Measurements from ENCODE around the gene LTA.

The LTA gene

GRCh38 chr6:31568537-31568961 is 3.5 kb upstream of the LTA start:
- no peaks in the 10 kb centered on the region for H3K36me3 ChIP-seq (ENCODE audit: control insufficient read depth in 5 of 5, insufficient read depth in 5 of 5, low read length in 5 of 5)
- H3K9ac ChIP-seq (ENCODE audit: low read length in 5 of 5): no peak overlapping the region
- H3K4me1 ChIP-seq (ENCODE audit: control insufficient read depth in 5 of 5, insufficient read depth in 5 of 5, low read length in 5 of 5): peaks cover 0 to 11% (median 0%) of the 10 kb centered on the region in 5 donors
- no peak overlapping the region for H3K27ac ChIP-seq (ENCODE audit: low read depth, low read length)
- peaks cover 0 to 2% (median 0%) of the 10 kb centered on the region in 5 donors for H3K27me3 ChIP-seq (ENCODE audit: control insufficient read depth in 5 of 5, insufficient read depth in 4 of 5, low read length in 5 of 5)
- no peak overlapping the region for H3K4me3 ChIP-seq (ENCODE audit: low read depth in 1 of 5, low read length in 5 of 5)
- H3K9me3 ChIP-seq (ENCODE audit: control insufficient read depth in 5 of 5, low read length in 5 of 5): no peaks in the 10 kb centered on the region

GRCh38 chr6:31569861-31570536 is 2.1 kb upstream of the LTA start:
- no peak overlapping the region for H3K27ac ChIP-seq (ENCODE audit: low read depth, low read length)
- peaks cover 0 to 2% (median 0%) of the 10 kb centered on the region in 5 donors for H3K27me3 ChIP-seq (ENCODE audit: control insufficient read depth in 5 of 5, insufficient read depth in 4 of 5, low read length in 5 of 5)
- H3K4me1 ChIP-seq (ENCODE audit: control insufficient read depth in 5 of 5, insufficient read depth in 5 of 5, low read length in 5 of 5): peaks cover 0 to 15% (median 1%) of the 10 kb centered on the region in 5 donors
- no peaks in the 10 kb centered on the region for H3K9me3 ChIP-seq (ENCODE audit: control insufficient read depth in 5 of 5, low read length in 5 of 5)
- no peak overlapping the region for H3K9ac ChIP-seq (ENCODE audit: low read length in 5 of 5)
- H3K4me3 ChIP-seq (ENCODE audit: low read depth in 1 of 5, low read length in 5 of 5): no peak overlapping the region
- H3K36me3 ChIP-seq (ENCODE audit: control insufficient read depth in 5 of 5, insufficient read depth in 5 of 5, low read length in 5 of 5): no peaks in the 10 kb centered on the region

GRCh38 chr6:31573239-31574105 is 1.4 kb downstream of the LTA start:
- H3K27ac ChIP-seq (ENCODE audit: low read depth, low read length): no peak overlapping the region
- H3K4me3 ChIP-seq (ENCODE audit: low read depth in 1 of 5, low read length in 5 of 5): no peak overlapping the region
- H3K9ac ChIP-seq (ENCODE audit: low read length in 5 of 5): no peak overlapping the region
- H3K9me3 ChIP-seq (ENCODE audit: control insufficient read depth in 5 of 5, low read length in 5 of 5): no peaks in the 10 kb centered on the region
- peaks cover 0 to 4% (median 0%) of the 10 kb centered on the region in 5 donors for H3K36me3 ChIP-seq (ENCODE audit: control insufficient read depth in 5 of 5, insufficient read depth in 5 of 5, low read length in 5 of 5)
- peaks cover 0 to 4% (median 0%) of the 10 kb centered on the region in 5 donors for H3K27me3 ChIP-seq (ENCODE audit: control insufficient read depth in 5 of 5, insufficient read depth in 4 of 5, low read length in 5 of 5)
- peaks cover 0 to 27% (median 9%) of the 10 kb centered on the region in 5 donors for H3K4me1 ChIP-seq (ENCODE audit: control insufficient read depth in 5 of 5, insufficient read depth in 5 of 5, low read length in 5 of 5)

- Histone ChIP-seq H3K4me1 (ENCODE audit: control insufficient read depth in 5 of 5, insufficient read depth in 5 of 5, low read length in 5 of 5) (peaks cover 0 to 26% (median 9%) of the 10 kb centered on the region in 5 donors), H3K27ac (ENCODE audit: low read depth, low read length) (peak overlapping the region; percentile 10), H3K9ac (ENCODE audit: low read length in 5 of 5) (no peak overlapping the region), H3K36me3 (ENCODE audit: control insufficient read depth in 5 of 5, insufficient read depth in 5 of 5, low read length in 5 of 5) (peaks cover 0 to 4% (median 0%) of the 10 kb centered on the region in 5 donors), H3K4me3 (ENCODE audit: low read depth in 1 of 5, low read length in 5 of 5) (no peak overlapping the region), H3K9me3 (ENCODE audit: control insufficient read depth in 5 of 5, low read length in 5 of 5) (no peaks in the 10 kb centered on the region), H3K27me3 (ENCODE audit: control insufficient read depth in 5 of 5, insufficient read depth in 4 of 5, low read length in 5 of 5) (peaks cover 0 to 4% (median 0%) of the 10 kb centered on the region in 5 donors)
Observed at GRCh38 chr6:31574106-31575061, 2.3 kb downstream of the LTA start.

GRCh38 chr6:31575335-31575901 is 3.3 kb downstream of the LTA start, which contains the start of gene TNF:
TSS of gene TNF (plus strand) at chr6:31575565. CDS start at chr6:31575742, 177 bp downstream.
- peak within 1 kb of the TSS; percentile 33 to 62 (median 56) for H3K4me3 ChIP-seq (ENCODE audit: low read depth in 1 of 5, low read length in 5 of 5)
- peak within 1 kb of the TSS; percentile 26 to 68 (median 49) for H3K9ac ChIP-seq (ENCODE audit: low read length in 5 of 5)
- H3K36me3 ChIP-seq (ENCODE audit: control insufficient read depth in 5 of 5, insufficient read depth in 5 of 5, low read length in 5 of 5): peaks cover 0 to 4% (median 0%) of the 10 kb centered on the region in 5 donors
- no peaks in the 10 kb centered on the region for H3K9me3 ChIP-seq (ENCODE audit: control insufficient read depth in 5 of 5, low read length in 5 of 5)
- H3K4me1 ChIP-seq (ENCODE audit: control insufficient read depth in 5 of 5, insufficient read depth in 5 of 5, low read length in 5 of 5): peaks cover 0 to 28% (median 12%) of the 10 kb centered on the region in 5 donors
- peaks cover 0 to 4% (median 0%) of the 10 kb centered on the region in 5 donors for H3K27me3 ChIP-seq (ENCODE audit: control insufficient read depth in 5 of 5, insufficient read depth in 4 of 5, low read length in 5 of 5)
- peak within 1 kb of the TSS; percentile 10 for H3K27ac ChIP-seq (ENCODE audit: low read depth, low read length)

GRCh38 chr6:31575952-31576685 is 4.0 kb downstream of the LTA start:
- Histone ChIP-seq H3K9me3 (ENCODE audit: control insufficient read depth in 5 of 5, low read length in 5 of 5) (no peaks in the 10 kb centered on the region), H3K36me3 (ENCODE audit: control insufficient read depth in 5 of 5, insufficient read depth in 5 of 5, low read length in 5 of 5) (peaks cover 0 to 4% (median 0%) of the 10 kb centered on the region in 5 donors), H3K27me3 (ENCODE audit: control insufficient read depth in 5 of 5, insufficient read depth in 4 of 5, low read length in 5 of 5) (peaks cover 0 to 4% (median 0%) of the 10 kb centered on the region in 5 donors), H3K4me3 (ENCODE audit: low read depth in 1 of 5, low read length in 5 of 5) (peak overlapping the region; percentile 33 to 62 (median 56)), H3K27ac (ENCODE audit: low read depth, low read length) (no peak overlapping the region), H3K4me1 (ENCODE audit: control insufficient read depth in 5 of 5, insufficient read depth in 5 of 5, low read length in 5 of 5) (peaks cover 0 to 35% (median 17%) of the 10 kb centered on the region in 5 donors), H3K9ac (ENCODE audit: low read length in 5 of 5) (peak overlapping the region in 2 of 5 donors; percentile 42 to 68)

- Histone ChIP-seq H3K27ac (ENCODE audit: low read depth, low read length) (no peak overlapping the region), H3K4me3 (ENCODE audit: low read depth in 1 of 5, low read length in 5 of 5) (peak overlapping the region in 3 of 5 donors; percentile 2 to 56 (median 5)), H3K4me1 (ENCODE audit: control insufficient read depth in 5 of 5, insufficient read depth in 5 of 5, low read length in 5 of 5) (peaks cover 2 to 44% (median 26%) of the 10 kb centered on the region in 5 donors)
Observed at GRCh38 chr6:31576897-31577578, 4.9 kb downstream of the LTA start.

GRCh38 chr6:31577579-31577966 is 5.5 kb downstream of the LTA start:
- Histone ChIP-seq H3K27me3 (ENCODE audit: control insufficient read depth in 5 of 5, insufficient read depth in 4 of 5, low read length in 5 of 5) (peaks cover 0 to 4% (median under 1%) of the 10 kb centered on the region in 5 donors), H3K36me3 (ENCODE audit: control insufficient read depth in 5 of 5, insufficient read depth in 5 of 5, low read length in 5 of 5) (peaks cover 0 to 4% (median 0%) of the 10 kb centered on the region in 5 donors), H3K27ac (ENCODE audit: low read depth, low read length) (no peak overlapping the region), H3K9ac (ENCODE audit: low read length in 5 of 5) (no peak overlapping the region), H3K9me3 (ENCODE audit: control insufficient read depth in 5 of 5, low read length in 5 of 5) (no peaks in the 10 kb centered on the region), H3K4me3 (ENCODE audit: low read depth in 1 of 5, low read length in 5 of 5) (no peak overlapping the region), H3K4me1 (ENCODE audit: control insufficient read depth in 5 of 5, insufficient read depth in 5 of 5, low read length in 5 of 5) (peaks cover 4 to 50% (median 30%) of the 10 kb centered on the region in 5 donors)

More at GRCh38 chr6:31576897-31577578, 4.9 kb downstream of the LTA start:
- Histone ChIP-seq H3K9ac (ENCODE audit: low read length in 5 of 5) (no peak overlapping the region), H3K27me3 (ENCODE audit: control insufficient read depth in 5 of 5, insufficient read depth in 4 of 5, low read length in 5 of 5) (peaks cover 0 to 4% (median 0%) of the 10 kb centered on the region in 5 donors), H3K36me3 (ENCODE audit: control insufficient read depth in 5 of 5, insufficient read depth in 5 of 5, low read length in 5 of 5) (peaks cover 0 to 4% (median 0%) of the 10 kb centered on the region in 5 donors), H3K9me3 (ENCODE audit: control insufficient read depth in 5 of 5, low read length in 5 of 5) (no peaks in the 10 kb centered on the region)
